ENCODE measurements around the gene OSBP2. TPM values are rescaled to one million over a fixed set of nuclear protein-coding genes. Genes with fewer than 3 reads are reported as not detected.
A peak's percentile ranks its signal among the peaks of the same experiment; 100 is the strongest.

The OSBP2 gene
- total RNA-seq, 2 experiments from 2014 or later = 2.3 to 2.9 TPM

DNA sequence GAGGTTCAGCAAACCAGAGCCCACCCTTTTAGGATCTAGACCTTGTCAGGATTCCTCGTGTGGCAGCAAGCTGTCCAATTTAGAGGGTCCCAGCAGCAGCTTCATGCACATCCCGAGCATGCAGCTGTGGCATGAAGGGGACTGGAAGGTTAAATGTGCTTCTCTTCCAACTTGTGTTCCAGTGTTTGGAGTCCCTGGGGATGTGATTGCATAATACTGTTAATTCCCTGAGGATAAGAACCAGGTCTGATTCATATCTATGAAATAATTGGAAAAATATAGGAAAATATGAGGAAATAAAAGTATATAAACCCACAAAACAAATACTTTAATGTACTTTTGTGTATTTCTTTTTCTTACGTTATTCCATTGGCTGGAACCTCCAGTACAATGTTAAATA lies 143.4 kb downstream of the OSBP2 start:
- intact Hi-C loops (cut with micrococcal nuclease) = no loop called here
- DNase-seq = no peak
- Mint-ChIP-seq H3K27me3 (peaks cover 3% of the 10 kb centered on the region), H3K36me3 (peaks cover 2% of the 10 kb centered on the region), H3K27ac (no peak overlapping the region), H3K4me3 (no peak overlapping the region), H3K9me3 (peaks cover 6% of the 10 kb centered on the region), H3K4me1 (ENCODE audit: low read depth) (no peaks in the 10 kb centered on the region)
- ChIA-PET CTCF (no interaction called here), POLR2A (no interaction called here)

DNA sequence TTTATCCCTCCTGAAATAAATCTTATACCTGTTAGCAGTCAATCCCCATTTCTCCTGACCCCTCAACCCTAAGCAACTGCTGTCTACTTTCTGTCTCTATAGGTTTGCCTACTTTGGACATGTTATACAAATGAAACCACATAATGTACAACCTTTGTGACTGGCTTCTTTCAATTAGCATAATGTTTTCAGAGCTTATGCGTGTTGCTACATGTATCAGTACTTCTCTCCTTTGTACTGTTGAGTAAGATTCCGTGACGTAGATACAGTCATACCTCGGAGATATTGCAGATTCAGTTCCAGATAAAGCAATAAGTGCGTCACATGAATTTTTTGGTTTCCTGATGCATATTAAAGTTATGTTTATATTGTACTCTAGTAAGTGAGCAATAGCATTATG lies 146.6 kb downstream of the OSBP2 start:
- no peak for DNase-seq
- peaks cover 2% of the 10 kb centered on the region for H3K36me3 Mint-ChIP-seq
- H3K27ac Mint-ChIP-seq = peak overlapping the region; percentile 30
- CTCF ChIA-PET = no interaction called here
- H3K9me3 Mint-ChIP-seq = peaks cover 6% of the 10 kb centered on the region
- H3K4me1 Mint-ChIP-seq (ENCODE audit: low read depth) = no peaks in the 10 kb centered on the region
- POLR2A ChIA-PET = interaction anchor here (0.6 kb wide), 1 partner anchor 286 kb away, joined by 3 read pairs; no protein-coding TSS in a partner anchor
- peaks cover 3% of the 10 kb centered on the region for H3K27me3 Mint-ChIP-seq
- no peak overlapping the region for H3K4me3 Mint-ChIP-seq
- intact Hi-C loops (cut with micrococcal nuclease) = no loop called here

DNA sequence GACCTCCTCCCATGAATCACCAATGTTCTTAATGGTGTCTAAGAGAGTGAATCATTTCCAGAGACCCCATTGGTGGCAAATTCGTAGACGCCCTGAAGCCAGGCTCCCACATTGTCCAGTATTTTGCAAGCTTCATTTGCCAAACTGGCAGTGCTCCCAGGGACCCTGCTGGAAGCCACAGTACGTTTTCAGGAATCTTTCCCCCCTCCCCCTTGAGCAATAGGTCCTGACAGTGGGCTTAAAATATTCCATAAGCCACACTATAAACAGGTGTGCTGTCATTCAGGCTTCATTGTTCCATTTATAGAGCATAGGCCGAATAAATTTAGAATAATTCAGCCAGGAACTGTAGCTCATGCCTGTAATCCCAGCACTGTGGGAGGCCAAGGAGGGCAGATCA lies 148.6 kb downstream of the OSBP2 start:
- ChIA-PET CTCF (no interaction called here), POLR2A (no interaction called here)
- Mint-ChIP-seq H3K4me1 (ENCODE audit: low read depth) (no peaks in the 10 kb centered on the region), H3K9me3 (peaks cover 2% of the 10 kb centered on the region), H3K36me3 (peaks cover 4% of the 10 kb centered on the region), H3K27me3 (peaks cover 3% of the 10 kb centered on the region), H3K27ac (no peak overlapping the region), H3K4me3 (no peak overlapping the region)
- no peak for DNase-seq
- intact Hi-C loops (cut with micrococcal nuclease) = no loop called here

DNA sequence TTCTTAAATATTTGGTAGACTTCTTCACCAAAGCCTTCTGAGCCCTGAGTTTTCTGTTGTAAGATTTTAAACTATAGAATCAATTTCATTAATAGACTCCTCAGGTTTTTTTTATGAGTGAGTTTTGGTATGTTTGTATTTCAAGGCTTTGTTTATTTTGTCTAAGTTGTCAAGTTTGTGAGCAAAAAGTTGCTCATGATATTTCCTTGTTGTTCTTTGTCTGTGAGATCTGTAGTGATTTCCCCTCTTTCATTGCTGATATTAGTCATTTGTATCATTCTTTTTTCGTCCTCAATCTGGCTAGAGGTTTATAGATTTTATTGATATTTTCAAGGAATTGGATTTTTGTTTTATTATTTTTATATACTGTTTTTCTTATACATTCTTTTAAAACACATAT lies 152.9 kb downstream of the OSBP2 start:
- intact Hi-C loops (cut with micrococcal nuclease) = no loop called here
- H3K4me1 Mint-ChIP-seq (ENCODE audit: low read depth) = no peaks in the 10 kb centered on the region
- CTCF ChIA-PET = no interaction called here
- H3K9me3 Mint-ChIP-seq = no peaks in the 10 kb centered on the region
- peaks cover 4% of the 10 kb centered on the region for H3K36me3 Mint-ChIP-seq
- DNase-seq = no peak
- POLR2A ChIA-PET = no interaction called here
- H3K27ac Mint-ChIP-seq = no peak overlapping the region
- no peaks in the 10 kb centered on the region for H3K27me3 Mint-ChIP-seq
- H3K4me3 Mint-ChIP-seq = no peak overlapping the region

GRCh38 chr22:30855266-30855665 lies 160.6 kb downstream of the OSBP2 start:
- no peaks in the 10 kb centered on the region for H3K4me1 Mint-ChIP-seq (ENCODE audit: low read depth)
- DNase-seq = no peak
- ChIA-PET POLR2A (no interaction called here), CTCF (no interaction called here)
- peaks cover 11% of the 10 kb centered on the region for H3K9me3 Mint-ChIP-seq
- H3K36me3 Mint-ChIP-seq = peaks cover 3% of the 10 kb centered on the region
- H3K27me3 Mint-ChIP-seq = no peaks in the 10 kb centered on the region
- H3K27ac Mint-ChIP-seq = no peak overlapping the region
- H3K4me3 Mint-ChIP-seq = no peak overlapping the region
- intact Hi-C loops (cut with micrococcal nuclease) = no loop called here

GRCh38 chr22:30855677-30856518 lies 161.2 kb downstream of the OSBP2 start:
- no peaks in the 10 kb centered on the region for H3K4me1 Mint-ChIP-seq (ENCODE audit: low read depth)

DNA sequence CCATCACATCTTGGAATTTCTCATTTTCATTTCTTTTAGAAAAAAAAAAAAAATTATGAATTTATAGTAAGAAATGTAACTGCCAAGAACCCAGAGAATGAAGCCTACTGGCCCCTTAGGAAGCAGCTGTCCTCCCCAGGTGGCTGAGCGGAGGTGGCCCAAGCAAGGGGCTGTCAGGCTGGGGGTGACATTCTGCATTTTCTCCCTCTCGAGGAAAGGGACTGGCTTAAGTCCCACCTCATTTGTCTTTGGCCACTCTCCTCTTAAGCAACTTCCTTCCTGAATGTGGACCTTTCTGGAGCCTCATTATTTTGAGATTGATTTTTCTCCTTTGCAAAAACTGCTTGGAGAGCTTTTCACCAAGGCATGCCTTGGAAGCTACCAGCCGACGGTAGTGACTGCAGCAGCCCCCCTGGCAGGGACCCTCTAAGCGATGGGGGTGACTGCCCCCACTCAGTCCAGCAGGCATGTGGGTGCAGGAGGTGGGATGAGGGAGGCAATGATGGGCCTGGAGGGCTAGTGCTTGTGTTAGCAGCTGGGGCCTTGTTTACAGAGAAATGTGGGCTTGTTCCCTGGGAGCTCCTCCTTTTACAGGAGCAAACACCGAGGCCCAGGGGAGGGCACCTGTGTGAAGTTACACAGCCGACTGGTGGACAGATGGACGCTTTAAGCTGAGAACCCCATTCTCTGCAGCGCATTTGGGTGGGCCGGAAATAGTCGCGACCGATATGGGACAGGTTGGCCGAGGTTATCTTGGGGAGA lies 162.2 kb downstream of the OSBP2 start:
- no peak for DNase-seq
- H3K4me3 Mint-ChIP-seq = no peak overlapping the region
- peaks cover 11% of the 10 kb centered on the region for H3K9me3 Mint-ChIP-seq
- H3K27ac Mint-ChIP-seq = no peak overlapping the region
- H3K36me3 Mint-ChIP-seq = peaks cover 3% of the 10 kb centered on the region
- CTCF ChIA-PET = interaction anchor here (0.7 kb wide), 1 partner anchor 67 kb away, joined by 3 read pairs; no protein-coding TSS in a partner anchor
- POLR2A ChIA-PET = no interaction called here
- H3K27me3 Mint-ChIP-seq = no peaks in the 10 kb centered on the region
- intact Hi-C loops (cut with micrococcal nuclease) = no loop called here
- H3K4me1 Mint-ChIP-seq (ENCODE audit: low read depth) = no peaks in the 10 kb centered on the region

More at GRCh38 chr22:30855677-30856518, 161.2 kb downstream of the OSBP2 start:
- Mint-ChIP-seq H3K27ac (no peak overlapping the region), H3K27me3 (no peaks in the 10 kb centered on the region), H3K4me3 (no peak overlapping the region), H3K9me3 (peaks cover 11% of the 10 kb centered on the region), H3K36me3 (peaks cover 3% of the 10 kb centered on the region)
- CTCF ChIA-PET = no interaction called here
- DNase-seq = no peak
- POLR2A ChIA-PET = no interaction called here
- intact Hi-C loops (cut with micrococcal nuclease) = no loop called here

DNA sequence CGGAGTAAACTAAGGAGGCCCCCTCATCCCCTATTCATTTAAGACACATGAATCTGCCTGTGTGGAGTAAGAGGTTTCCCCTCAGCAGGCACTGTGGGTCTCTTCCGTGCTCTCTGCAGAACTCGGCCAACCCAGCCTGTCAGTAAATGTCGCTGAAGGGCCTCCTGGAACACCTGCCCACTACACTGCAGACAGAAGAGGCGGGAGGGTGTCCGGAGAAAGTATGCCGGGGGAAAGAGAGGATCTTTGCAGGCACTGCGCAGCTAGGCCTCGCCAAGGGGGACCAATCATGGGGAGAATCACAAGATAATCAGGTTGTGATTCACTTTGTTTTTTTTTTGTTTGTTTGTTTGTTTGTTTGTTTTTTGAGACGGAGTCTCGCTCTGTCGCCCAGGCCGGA lies 163.1 kb downstream of the OSBP2 start:
- no peak overlapping the region for H3K4me3 Mint-ChIP-seq
- no peak overlapping the region for H3K27ac Mint-ChIP-seq
- H3K9me3 Mint-ChIP-seq = peaks cover 9% of the 10 kb centered on the region
- POLR2A ChIA-PET = no interaction called here
- CTCF ChIA-PET = no interaction called here
- no peaks in the 10 kb centered on the region for H3K4me1 Mint-ChIP-seq (ENCODE audit: low read depth)
- intact Hi-C loops (cut with micrococcal nuclease) = no loop called here
- H3K36me3 Mint-ChIP-seq = peaks cover 3% of the 10 kb centered on the region
- no peaks in the 10 kb centered on the region for H3K27me3 Mint-ChIP-seq
- no peak for DNase-seq

- peaks cover 3% of the 10 kb centered on the region for H3K36me3 Mint-ChIP-seq
Observed at GRCh38 chr22:30858976-30859713, 164.5 kb downstream of the OSBP2 start.

DNA sequence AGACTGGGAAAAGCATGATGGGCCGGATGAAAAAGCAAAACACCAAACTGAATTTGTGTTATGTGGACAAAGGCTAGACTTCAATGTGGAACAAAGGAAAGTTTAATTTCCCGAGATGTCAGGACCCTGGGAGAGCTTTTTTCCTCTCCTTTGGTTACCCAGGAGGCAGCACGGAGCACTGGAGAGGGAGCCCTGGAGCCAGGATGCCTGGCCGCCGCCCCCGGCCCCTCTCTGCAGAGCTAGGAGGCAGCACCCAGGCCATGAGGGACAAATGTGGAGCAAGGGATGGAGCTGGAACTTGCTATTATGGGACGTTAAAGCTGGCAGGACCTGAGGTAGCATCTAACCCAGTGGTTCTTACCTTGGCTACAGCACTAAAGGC lies 165.0 kb downstream of the OSBP2 start:
- no peak for DNase-seq
- Mint-ChIP-seq H3K4me3 (no peak overlapping the region), H3K4me1 (ENCODE audit: low read depth) (no peaks in the 10 kb centered on the region), H3K36me3 (peaks cover under 1% of the 10 kb centered on the region), H3K9me3 (peaks cover 1% of the 10 kb centered on the region), H3K27me3 (no peaks in the 10 kb centered on the region), H3K27ac (no peak overlapping the region)
- CTCF ChIA-PET = no interaction called here
- POLR2A ChIA-PET = interaction anchor here (0.6 kb wide), 1 partner anchor 255 kb away, joined by 6 read pairs; no protein-coding TSS in a partner anchor
- intact Hi-C loops (cut with micrococcal nuclease) = no loop called here

More at GRCh38 chr22:30858976-30859713, 164.5 kb downstream of the OSBP2 start:
- ChIA-PET POLR2A (no interaction called here), CTCF (no interaction called here)
- Mint-ChIP-seq H3K27ac (no peak overlapping the region), H3K4me3 (no peak overlapping the region), H3K4me1 (ENCODE audit: low read depth) (no peaks in the 10 kb centered on the region), H3K9me3 (peaks cover 4% of the 10 kb centered on the region), H3K27me3 (no peaks in the 10 kb centered on the region)
- no peak for DNase-seq
- intact Hi-C loops (cut with micrococcal nuclease) = no loop called here

DNA sequence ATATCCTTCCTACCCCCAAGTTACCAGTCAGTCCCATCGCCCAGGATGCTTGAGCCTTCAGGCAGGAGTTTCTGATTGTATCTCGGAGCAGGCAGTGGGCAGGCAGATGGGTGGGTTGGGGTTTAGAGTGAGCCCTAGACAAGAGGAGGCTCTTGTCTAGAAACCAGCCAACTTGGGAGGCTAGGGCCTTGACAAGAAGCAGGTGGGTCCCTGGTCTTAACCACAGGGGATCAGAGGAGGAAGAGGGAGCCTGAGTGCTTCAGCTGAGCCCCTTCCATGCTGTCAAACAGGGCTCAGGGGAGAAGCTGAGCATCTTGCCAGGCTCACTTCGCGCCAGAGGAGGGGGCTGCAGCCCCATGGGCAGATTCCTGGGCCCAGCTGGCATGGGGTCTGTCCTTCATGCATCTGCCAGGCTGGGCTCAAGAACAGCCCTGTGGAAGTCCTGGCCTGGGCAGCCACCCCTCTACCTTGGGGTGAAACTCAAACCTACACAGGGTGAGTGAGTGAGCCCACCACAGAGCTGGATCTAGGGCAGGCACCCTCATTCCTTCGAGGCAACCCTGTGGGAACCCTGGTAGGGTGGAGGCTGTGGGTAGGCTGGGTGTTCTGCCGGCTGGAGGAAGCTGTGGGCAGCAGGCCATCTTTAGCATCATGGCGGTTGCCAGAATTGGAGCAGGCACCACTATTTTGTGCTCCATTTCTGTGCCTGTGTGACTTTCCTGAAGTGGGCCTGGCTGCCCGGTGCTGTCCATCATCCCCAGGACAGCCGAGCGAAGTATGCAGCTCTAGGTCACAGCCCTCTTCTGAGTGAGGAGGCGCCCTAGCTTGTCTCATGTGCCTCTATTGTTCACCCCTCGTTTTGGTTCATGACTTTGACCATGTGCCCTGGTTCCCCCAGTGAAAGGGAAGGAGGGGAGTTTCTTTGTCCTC lies 165.8 kb downstream of the OSBP2 start:
- no peaks in the 10 kb centered on the region for H3K27me3 Mint-ChIP-seq

More for the DNA sequence above, 165.8 kb downstream of the OSBP2 start:
- H3K27ac Mint-ChIP-seq = no peak overlapping the region
- ChIA-PET CTCF (no interaction called here), POLR2A (interaction anchor here (0.6 kb wide), 1 partner anchor 256 kb away, joined by 6 read pairs; no protein-coding TSS in a partner anchor)
- intact Hi-C loops (cut with micrococcal nuclease) = no loop called here
- no peak overlapping the region for H3K4me3 Mint-ChIP-seq
- H3K9me3 Mint-ChIP-seq = no peaks in the 10 kb centered on the region
- no peak for DNase-seq
- no peaks in the 10 kb centered on the region for H3K4me1 Mint-ChIP-seq (ENCODE audit: low read depth)
- H3K36me3 Mint-ChIP-seq = no peaks in the 10 kb centered on the region
